ENCODE results near the gene RFX8. TPM values are rescaled to one million over a fixed set of nuclear protein-coding genes. Genes with fewer than 3 reads are reported as not detected.

Gene RFX8
- polyA plus RNA-seq, 3 donors = not detected

GRCh38 chr2:101410114-101410513 is 64.8 kb downstream of the RFX8 start:
- Mint-ChIP-seq H3K4me1 (peaks cover 19% of the 10 kb centered on the region), H3K36me3 (peaks cover 5 to 10% of the 10 kb centered on the region in 2 donors), H3K27me3 (ENCODE audit: low read depth in 3 of 3) (peaks cover 0 to 3% (median 3%) of the 10 kb centered on the region in 3 donors), H3K9me3 (peaks cover 3 to 6% (median 5%) of the 10 kb centered on the region in 7 donors), H3K4me3 (no peak overlapping the region), H3K27ac (no peak overlapping the region)
- Histone ChIP-seq H4K20me1 (ENCODE audit: insufficient read depth, low read length) (no peaks in the 10 kb centered on the region), H3K9ac (ENCODE audit: insufficient read depth, low read length, poor library complexity, severe bottlenecking) (no peak overlapping the region), H3K27me3 (ENCODE audit: control insufficient read depth in 2 of 2, insufficient read depth in 2 of 2, low read length in 2 of 2) (no peaks in the 10 kb centered on the region), H3K79me2 (ENCODE audit: insufficient read depth, low read length) (no peaks in the 10 kb centered on the region), H3K9me3 (replicated peaks in 1 of 2; ENCODE audit: control insufficient read depth in 1 of 2, insufficient read depth in 1 of 2, low read length in 2 of 2) (peaks cover 0 to 4% of the 10 kb centered on the region in 2 donors), H3K4me1 (ENCODE audit: control insufficient read depth in 1 of 2, insufficient read depth in 2 of 2, low read length in 2 of 2) (peaks cover 15 to 17% of the 10 kb centered on the region in 2 donors), H3K4me3 (replicated peaks in 1 of 3; ENCODE audit: low read depth in 2 of 3, low read length in 3 of 3) (no peak overlapping the region), H3K36me3 (replicated peaks in 1 of 2; ENCODE audit: control insufficient read depth in 1 of 2, insufficient read depth in 2 of 2, low read length in 2 of 2) (no peaks in the 10 kb centered on the region), H2AFZ (ENCODE audit: insufficient read depth, low read depth, low read length, poor library complexity, severe bottlenecking) (no peak overlapping the region), H3K27ac (ENCODE audit: low read depth in 1 of 2, low read length in 2 of 2) (no peak overlapping the region), H3K4me2 (replicated peaks; ENCODE audit: extremely low read depth, low read length, poor library complexity, severe bottlenecking) (no peak overlapping the region)
- no peak for DNase-seq
- TF ChIP-seq CTCF (IDR thresholded peaks at IDR 0.05) = no peak
- WGBS (ENCODE audit: insufficient coverage) = 96% methylated on average over 4 of the region's 5 CpGs
- intact Hi-C loops (cut with micrococcal nuclease) = no loop called here

- peaks cover 23% of the 10 kb centered on the region for H3K4me1 Mint-ChIP-seq
- H3K27ac ChIP-seq (ENCODE audit: low read depth in 1 of 2, low read length in 2 of 2) = no peak overlapping the region
- 98% methylated on average over 4 of the region's 5 CpGs for WGBS (ENCODE audit: insufficient coverage)
- H3K9me3 ChIP-seq (replicated peaks in 1 of 2; ENCODE audit: control insufficient read depth in 1 of 2, insufficient read depth in 1 of 2, low read length in 2 of 2) = peaks cover 0 to under 1% of the 10 kb centered on the region in 2 donors
- H3K27me3 Mint-ChIP-seq (ENCODE audit: low read depth in 3 of 3) = peaks cover 0 to 3% (median 3%) of the 10 kb centered on the region in 3 donors
- H4K20me1 ChIP-seq (ENCODE audit: insufficient read depth, low read length) = no peaks in the 10 kb centered on the region
- H3K4me3 Mint-ChIP-seq = no peak overlapping the region
- peaks cover 19 to 21% of the 10 kb centered on the region in 2 donors for H3K4me1 ChIP-seq (ENCODE audit: control insufficient read depth in 1 of 2, insufficient read depth in 2 of 2, low read length in 2 of 2)
- no peak overlapping the region for H3K9ac ChIP-seq (ENCODE audit: insufficient read depth, low read length, poor library complexity, severe bottlenecking)
- no peak for TF ChIP-seq CTCF (IDR thresholded peaks at IDR 0.05)
- H3K36me3 Mint-ChIP-seq = peaks cover 2 to 6% of the 10 kb centered on the region in 2 donors
- no peak overlapping the region for H3K4me2 ChIP-seq (replicated peaks; ENCODE audit: extremely low read depth, low read length, poor library complexity, severe bottlenecking)
- no peak overlapping the region for H3K27ac Mint-ChIP-seq
- DNase-seq = no peak
- H3K27me3 ChIP-seq (ENCODE audit: control insufficient read depth in 2 of 2, insufficient read depth in 2 of 2, low read length in 2 of 2) = no peaks in the 10 kb centered on the region
- no peaks in the 10 kb centered on the region for H3K36me3 ChIP-seq (replicated peaks in 1 of 2; ENCODE audit: control insufficient read depth in 1 of 2, insufficient read depth in 2 of 2, low read length in 2 of 2)
- no peak overlapping the region for H2AFZ ChIP-seq (ENCODE audit: insufficient read depth, low read depth, low read length, poor library complexity, severe bottlenecking)
- H3K9me3 Mint-ChIP-seq = peaks cover 0 to 2% (median under 1%) of the 10 kb centered on the region in 7 donors
- no peak overlapping the region for H3K4me3 ChIP-seq (replicated peaks in 1 of 3; ENCODE audit: low read depth in 2 of 3, low read length in 3 of 3)
- intact Hi-C loops (cut with micrococcal nuclease) = loop anchor here in 1 of 2 donors (10.0 kb wide), 1 partner anchor 65 kb away; no protein-coding TSS in a partner anchor
- H3K79me2 ChIP-seq (ENCODE audit: insufficient read depth, low read length) = no peaks in the 10 kb centered on the region
These were observed 65.2 kb downstream of the RFX8 start for GRCh38 chr2:101409699-101410098.
